HCT116 (cell line): ENCODE measurements around the gene GMDS. TPM values are rescaled to one million over a fixed set of nuclear protein-coding genes. Genes with fewer than 3 reads are reported as not detected.

Source experiments
- ATAC-seq: fragments of 200-7000 bp; cut with Tn5 transposase; 2 replicates; pipeline ENCODE4 v1.9.1; 2020; ENCODE audit warnings: mild to moderate bottlenecking, moderate library complexity
- BruUV-seq: library from RNA; stranded (reverse); fragments of 400-500 nt; replicated peaks from 2 replicates; lab custom pipeline; 2021; lab: Mats Ljungman, UMichigan
- CTCF ChIA-PET: fragments of 300-600 bp; sonication (Branson Sonifier 250); formaldehyde crosslinking; loops from one replicate; lab custom pipeline; 2021; ENCODE audit warnings: antibody characterized with exemption; lab: Charles Lee
- POLR2A ChIA-PET: fragments of 300-600, 350-600 bp; sonication (Branson Sonifier 250); formaldehyde crosslinking; loops from one replicate; lab custom pipeline; 2021; ENCODE audit warnings: antibody characterized with exemption; lab: Charles Lee
- RAD21 ChIA-PET, 2 experiments: fragments of 300-600 bp; sonication (Branson Sonifier 250); formaldehyde crosslinking; loops; one replicate each; lab custom pipeline; 2023; ENCODE audit warnings: low total read pairs in 2 of 2; ENCODE audit not compliant: uncharacterized antibody in 2 of 2, unreplicated experiment in 2 of 2, low non-redundant PET in 1 of 2; lab: Charles Lee
- DNase-seq: peaks from one replicate; pipeline ENCODE4 v3.0.0-alpha.2; 2010; ENCODE audit warnings: low read depth, low spot score
- H2AFZ ChIP-seq: fragments of 200-600 bp; shearing (Covaris generic), sonication (generic); 2 replicates; pipeline ENCODE4 v1.6.1; 2017; ENCODE audit warnings: low read depth, mixed run types, mixed read lengths, antibody characterized with exemption, low read length; ENCODE audit not compliant: poor library complexity, severe bottlenecking
- H3K27ac ChIP-seq: 2 replicates; pipeline ENCODE4 v1.5.1; 2012; ENCODE audit warnings: low read depth, low read length
- H3K27me3 ChIP-seq: fragments of 200-600 bp; sonication (generic); 2 replicates; pipeline ENCODE4 v1.6.1; 2016; ENCODE audit warnings: mixed run types, low read length, mixed read lengths; ENCODE audit not compliant: insufficient read depth
- H3K36me3 ChIP-seq, 2 experiments: fragments of 200-500 bp in 1 of 2; fragments of 200-600 bp in 1 of 2; sonication (Bioruptor generic) in 1 of 2; sonication (generic) in 1 of 2; 2 replicates each; pipeline versions ENCODE4 v1.5.1 to v1.6.1; 2014 to 2016; ENCODE audit warnings: low read length in 2 of 2, inconsistent platforms in 1 of 2, mixed read lengths in 1 of 2, mixed run types in 1 of 2; ENCODE audit not compliant: insufficient read depth in 2 of 2, control insufficient read depth in 1 of 2
- H3K4me1 ChIP-seq, 2 experiments: fragments of 200-600 bp in 1 of 2; sonication (generic) in 1 of 2; 2 replicates each; pipeline versions ENCODE4 v1.5.1 to v1.6.1; 2012 to 2017; ENCODE audit warnings: low read length in 2 of 2, inconsistent platforms in 1 of 2, mild to moderate bottlenecking in 1 of 2, mixed read lengths in 1 of 2, mixed run types in 1 of 2, moderate library complexity in 1 of 2; ENCODE audit not compliant: insufficient read depth in 2 of 2, control insufficient read depth in 1 of 2
- H3K4me2 ChIP-seq: fragments of 200-600 bp; sonication (generic); 2 replicates; pipeline ENCODE4 v1.6.1; 2017; ENCODE audit warnings: mixed run types, low read length, mixed read lengths
- H3K4me3 ChIP-seq, 2 experiments: fragments of 200-600 bp in 1 of 2; sonication (generic) in 1 of 2; replicated peaks in 1 of 2; 2 replicates each; pipeline ENCODE4 v1.5.1; 2011 to 2016; ENCODE audit warnings: low read length in 2 of 2, control low read depth in 1 of 2, low read depth in 1 of 2, mild to moderate bottlenecking in 1 of 2, mixed read lengths in 1 of 2, mixed run types in 1 of 2
- H3K79me2 ChIP-seq: fragments of 200-600 bp; sonication (generic); 2 replicates; pipeline ENCODE4 v1.6.1; 2017; ENCODE audit warnings: mild to moderate bottlenecking, mixed run types, low read length, moderate library complexity, mixed read lengths; ENCODE audit not compliant: insufficient read depth
- H3K9ac ChIP-seq: fragments of 200-600 bp; sonication (generic); 2 replicates; pipeline ENCODE4 v1.6.1; 2016; ENCODE audit warnings: low read length, mixed read lengths
- H3K9me2 ChIP-seq: fragments of 200-600 bp; sonication (generic), shearing (Covaris generic); 2 replicates; pipeline ENCODE4 v1.6.1; 2017; ENCODE audit warnings: mixed run types, mild to moderate bottlenecking, moderate library complexity; ENCODE audit not compliant: insufficient read depth
- H3K9me3 ChIP-seq, 2 experiments: fragments of 200-500 bp in 1 of 2; fragments of 200-600 bp in 1 of 2; sonication (Bioruptor generic) in 1 of 2; sonication (generic) in 1 of 2; 2 replicates each; pipeline ENCODE4 v1.6.1; 2014 to 2017; ENCODE audit warnings: low read length in 2 of 2, mixed read lengths in 2 of 2, inconsistent platforms in 1 of 2, low read depth in 1 of 2, mild to moderate bottlenecking in 1 of 2, mixed run types in 1 of 2, moderate library complexity in 1 of 2; ENCODE audit not compliant: control insufficient read depth in 1 of 2, insufficient read depth in 1 of 2
- H4K20me1 ChIP-seq: fragments of 200-600 bp; sonication (generic), shearing (Covaris generic); 2 replicates; pipeline ENCODE4 v1.6.1; 2017; ENCODE audit warnings: mixed run types, mild to moderate bottlenecking, moderate library complexity; ENCODE audit not compliant: insufficient read depth
- ATF3 ChIP-seq: IDR thresholded peaks from 2 replicates; pipeline ENCODE4 v1.6.1; 2012
- CTCF ChIP-seq, 3 experiments: fragments of 200-600 bp in 1 of 3; sonication (generic) in 1 of 3; IDR thresholded peaks in 2 of 3; conservative IDR thresholded peaks in 1 of 3; 2 replicates each; pipeline ENCODE4 v1.5.1; 2012 to 2017; ENCODE audit warnings: low read depth in 2 of 3, low read length in 2 of 3, antibody characterized with exemption in 1 of 3, borderline replicate concordance in 1 of 3, control low read depth in 1 of 3, mild to moderate bottlenecking in 1 of 3, mixed read lengths in 1 of 3, mixed run types in 1 of 3, moderate library complexity in 1 of 3; ENCODE audit not compliant: insufficient read depth in 1 of 3
- EGR1 ChIP-seq: IDR thresholded peaks from 2 replicates; pipeline ENCODE4 v1.6.1; 2012; ENCODE audit warnings: low read depth
- ELF1 ChIP-seq: IDR thresholded peaks from 2 replicates; pipeline ENCODE4 v1.6.1; 2012; ENCODE audit warnings: low read depth, borderline replicate concordance
- EZH2 ChIP-seq: fragments of 200-600 bp; sonication (generic); IDR thresholded peaks from 2 replicates; pipeline ENCODE4 v1.6.1; 2017; ENCODE audit warnings: antibody characterized with exemption, mixed run types
- EZH2phosphoT487 ChIP-seq: fragments of 200-600 bp; IDR thresholded peaks from 2 replicates; pipeline ENCODE4 v1.6.1; 2018; ENCODE audit warnings: antibody characterized with exemption, borderline replicate concordance
- FOSL1 ChIP-seq: IDR thresholded peaks from 2 replicates; pipeline ENCODE4 v1.6.1; 2012; ENCODE audit warnings: low read depth
- MAX ChIP-seq: IDR thresholded peaks from 2 replicates; pipeline ENCODE4 v1.6.1; 2012
- POLR2A ChIP-seq: IDR thresholded peaks from 2 replicates; pipeline ENCODE4 v1.7.0; 2011; ENCODE audit warnings: borderline replicate concordance; ENCODE audit not compliant: insufficient read depth, insufficient read length; ENCODE audit errors: extremely low read depth
- POLR2AphosphoS5 ChIP-seq: IDR thresholded peaks from 2 replicates; pipeline ENCODE4 v1.6.1; 2011; ENCODE audit warnings: mild to moderate bottlenecking, low read depth, low read length, moderate library complexity
- SIN3A ChIP-seq: IDR thresholded peaks from 2 replicates; pipeline ENCODE4 v1.6.1; 2012; ENCODE audit warnings: low read depth
- SP1 ChIP-seq: IDR thresholded peaks from 2 replicates; pipeline ENCODE4 v1.6.1; 2012; ENCODE audit warnings: low read depth
- SRF ChIP-seq: IDR thresholded peaks from 2 replicates; pipeline ENCODE4 v1.6.1; 2012; ENCODE audit warnings: low read depth
- TCF7L2 ChIP-seq: IDR thresholded peaks from 2 replicates; pipeline ENCODE4 v1.7.0; 2011; ENCODE audit warnings: borderline replicate concordance, inconsistent platforms; ENCODE audit not compliant: insufficient read depth, insufficient read length; ENCODE audit errors: extremely low read depth
- YY1 ChIP-seq: IDR thresholded peaks from 2 replicates; pipeline ENCODE4 v1.6.1; 2011; ENCODE audit warnings: low read length, low read depth, moderate library complexity, mild to moderate bottlenecking; ENCODE audit not compliant: insufficient replicate concordance; ENCODE audit errors: extremely low read depth
- ZFX ChIP-seq: fragments of 450-650 bp; IDR thresholded peaks from 2 replicates; pipeline ENCODE4 v1.6.1; 2017
- intact Hi-C: fragments of 100-400 bp; cut with micrococcal nuclease; formaldehyde crosslinking; loops from 2 replicates; pipeline ENCODE4 v1.10.0; 2022
- total RNA-seq: library from RNA; stranded (reverse); gene quantifications from one replicate; pipeline ENCODE4 v1.2.1, GENCODE V29; 2021; ENCODE audit not compliant: unreplicated experiment

Gene GMDS
- total RNA-seq, 1 experiment from 2014 or later = 34.4 TPM

GRCh38 chr6:2026133-2026532, 219.3 kb downstream of the GMDS start:
- Histone ChIP-seq H3K4me1 (no peaks in the 10 kb centered on the region), H3K27me3 (no peaks in the 10 kb centered on the region), H3K27ac (no peak overlapping the region), H3K4me2 (no peak overlapping the region), H2AFZ (no peak overlapping the region), H3K9me2 (no peaks in the 10 kb centered on the region), H3K4me3 (no peak overlapping the region), H3K9me3 (no peaks in the 10 kb centered on the region), H3K79me2 (no peaks in the 10 kb centered on the region), H3K9ac (no peak overlapping the region), H4K20me1 (no peaks in the 10 kb centered on the region), H3K36me3 (no peaks in the 10 kb centered on the region)
- RAD21 ChIA-PET = no interaction called here
- ATAC-seq = no peak
- POLR2A ChIA-PET = no interaction called here
- no peak for DNase-seq
- intact Hi-C loops = loop anchor here (5.0 kb wide), 1 partner anchor 246 kb away; no protein-coding TSS in a partner anchor
- BruUV-seq = no TSS peak
- CTCF ChIA-PET = no interaction called here
- TF ChIP-seq YY1 (no peak), EGR1 (no peak), ATF3 (no peak), SRF (no peak), TCF7L2 (no peak), EZH2 (no peak), POLR2AphosphoS5 (no peak), SP1 (no peak), ZFX (no peak), ELF1 (no peak), SIN3A (no peak), FOSL1 (no peak)

GRCh38 chr6:2021713-2022125, 223.7 kb downstream of the GMDS start:
- DNase-seq (no peak), ATAC-seq (no peak)
- no peaks in the 10 kb centered on the region for H3K79me2 ChIP-seq
- H4K20me1 ChIP-seq = no peaks in the 10 kb centered on the region
- H3K27ac ChIP-seq = no peak overlapping the region
- intact Hi-C loops = no loop called here
- H3K4me1 ChIP-seq = no peaks in the 10 kb centered on the region
- H3K4me2 ChIP-seq = no peak overlapping the region
- POLR2A ChIA-PET = interaction anchor here (0.6 kb wide), 1 partner anchor 168 kb away, joined by 3 read pairs; no protein-coding TSS in a partner anchor
- no peak overlapping the region for H3K4me3 ChIP-seq
- CTCF ChIA-PET = no interaction called here
- no peaks in the 10 kb centered on the region for H3K36me3 ChIP-seq
- H3K27me3 ChIP-seq = no peaks in the 10 kb centered on the region
- no peak overlapping the region for H3K9ac ChIP-seq
- no peaks in the 10 kb centered on the region for H3K9me3 ChIP-seq
- no peaks in the 10 kb centered on the region for H3K9me2 ChIP-seq
- H2AFZ ChIP-seq = no peak overlapping the region
- RAD21 ChIA-PET = no interaction called here
- no TSS peak for BruUV-seq
- no peak for TF ChIP-seq ATF3
- no peak for TF ChIP-seq SIN3A
- TF ChIP-seq POLR2AphosphoS5 = no peak
- TF ChIP-seq ELF1 = no peak
- no peak for TF ChIP-seq EZH2
- no peak for TF ChIP-seq SP1
- TF ChIP-seq EGR1 = no peak
- TF ChIP-seq CTCF (IDR thresholded peaks at IDR 0.05 in 2 of 3, conservative IDR thresholded peaks at IDR 0.05 in 1 of 3; ENCODE audit: borderline replicate concordance in 1 of 3, insufficient read depth in 1 of 3, low read depth in 2 of 3, low read length in 2 of 3) = no peak
- TF ChIP-seq MAX = no peak
- no peak for TF ChIP-seq ZFX
- TF ChIP-seq EZH2phosphoT487 = no peak
- TF ChIP-seq YY1 = no peak
- no peak for TF ChIP-seq POLR2A
- no peak for TF ChIP-seq TCF7L2
